ENCODE results near the gene DCAF12.
"Not testable (repeated sequence)": the region's sequence is repeated elsewhere in the genome, so short reads cannot be mapped to it uniquely, and the experiment has no call there.

Gene DCAF12

DNA sequence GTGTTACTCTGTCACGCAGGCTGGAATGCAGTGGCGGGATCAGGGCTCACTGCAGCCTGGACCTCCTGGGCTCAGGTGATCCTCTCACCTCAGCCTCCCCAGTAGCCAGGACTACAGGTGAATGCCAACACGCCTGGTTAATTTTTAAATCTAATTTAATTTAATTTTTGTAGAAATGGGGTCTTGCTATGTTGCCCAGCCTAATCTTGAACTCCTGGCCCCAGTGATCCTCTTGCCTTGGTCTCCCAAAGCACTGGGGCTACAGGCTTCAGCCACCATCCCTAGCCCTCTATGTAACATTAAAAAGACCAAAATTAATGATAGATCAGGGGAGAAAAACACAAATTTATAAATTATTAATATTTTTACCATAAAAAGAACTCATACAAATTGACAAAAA is 66.5 kb downstream of the DCAF12 start:
- DNase-seq = no peak

DNA sequence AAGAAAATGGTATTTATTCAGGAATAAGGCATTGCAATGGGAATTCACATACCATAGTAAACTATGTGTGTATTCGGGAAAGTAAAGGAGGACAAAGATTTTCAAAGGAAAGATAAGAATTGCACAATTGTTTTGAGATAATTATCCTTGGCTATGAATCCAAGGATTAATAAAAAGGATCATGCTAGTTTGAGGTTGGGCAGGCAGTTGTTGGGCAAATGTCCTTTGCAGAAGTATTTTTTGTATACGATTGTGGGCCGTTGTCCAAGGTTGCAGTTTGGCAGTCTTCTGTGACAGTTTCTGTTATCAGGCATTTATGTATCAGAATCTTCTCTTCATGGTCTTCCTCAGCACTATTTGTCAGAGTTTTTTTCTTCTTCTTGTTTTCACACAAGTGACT is 67.2 kb downstream of the DCAF12 start:
- no peak for DNase-seq

DNA sequence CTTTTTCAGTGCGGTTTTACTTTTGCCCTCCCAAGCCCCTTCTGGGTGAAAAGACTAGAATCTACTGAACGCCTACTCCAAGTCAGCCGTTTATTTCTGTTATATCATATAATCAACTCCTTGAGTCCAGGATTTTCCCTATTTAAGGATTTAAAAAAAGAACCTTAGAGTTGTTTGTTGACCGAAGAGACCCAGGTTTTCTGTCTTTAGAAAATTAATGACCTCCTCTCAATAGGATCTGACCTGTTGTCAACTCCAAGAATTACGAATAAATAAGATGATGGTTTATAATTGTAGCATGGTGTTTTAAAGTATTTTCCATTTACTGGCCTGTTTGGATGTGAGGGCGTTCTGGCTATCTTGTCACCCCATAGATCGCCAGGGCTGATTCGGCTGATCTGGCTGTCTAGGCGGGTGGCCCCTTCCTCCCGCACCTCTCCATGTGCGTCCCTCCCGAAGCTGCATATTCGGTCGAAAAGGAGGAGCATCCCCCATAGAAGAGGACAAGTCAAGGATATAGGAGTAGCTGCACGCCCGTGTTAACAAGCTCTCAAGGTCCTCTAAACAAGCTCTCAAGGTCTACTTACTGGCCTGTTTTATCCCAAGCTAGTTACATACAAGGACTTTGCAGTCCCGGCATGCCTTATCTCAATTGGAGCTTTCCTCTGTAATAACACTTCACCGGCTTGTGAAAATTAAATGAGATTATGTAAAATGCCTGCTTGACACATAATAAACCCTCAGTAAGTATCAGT is 76.7 kb downstream of the DCAF12 start:
- no peak for DNase-seq

- peak; percentile 94 for DNase-seq
These were observed 77.5 kb downstream of the DCAF12 start, which contains the start of gene UBAP2 for GRCh38 chr9:34048727-34049629. UBAP2 (minus strand) TSS chr9:34048887; CDS start chr9:34017148, 31,739 bp downstream.

DNA sequence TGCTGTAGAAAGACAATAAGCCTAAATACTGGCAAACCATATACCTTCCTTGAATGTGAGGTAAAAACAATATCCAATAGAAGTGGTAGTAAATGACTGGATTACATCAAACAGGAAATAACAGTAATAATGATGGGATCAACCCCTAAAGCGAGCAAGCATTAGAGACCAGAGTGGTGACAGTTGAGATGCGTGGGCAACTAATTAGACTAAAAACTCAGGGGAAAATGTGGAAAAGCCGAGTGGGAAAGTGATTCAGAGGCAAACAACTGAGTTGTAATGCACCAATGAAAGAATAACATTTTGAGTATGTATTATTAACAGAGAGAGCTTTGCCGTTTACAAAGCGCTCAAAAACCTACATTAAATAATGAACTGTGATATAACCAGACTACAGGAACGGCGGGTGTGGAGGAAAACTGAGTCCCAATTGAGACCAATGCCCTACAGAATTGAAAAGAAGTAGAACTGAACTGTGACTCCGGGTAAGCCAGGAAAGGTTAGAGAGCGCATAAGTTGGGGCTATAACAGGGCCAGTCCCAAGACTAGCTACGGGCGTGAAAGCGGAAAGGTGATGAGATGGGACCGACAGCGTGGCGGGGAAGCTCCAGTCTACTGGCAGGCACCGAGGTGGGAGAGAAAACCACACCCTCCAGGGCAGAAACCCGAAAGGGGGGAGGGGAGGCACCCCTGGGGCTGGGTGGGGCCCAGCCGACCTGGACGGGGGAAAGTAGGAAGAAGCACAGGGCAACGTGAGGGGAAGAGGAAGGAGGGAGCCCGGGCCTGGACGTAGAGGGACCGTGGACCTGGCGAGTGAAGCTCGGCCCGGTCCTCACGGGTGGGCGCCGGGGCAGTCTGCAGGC is 78.4 kb downstream of the DCAF12 start:
- DNase-seq = peak; percentile 32

GRCh38 chr9:34046784-34047379 is 79.6 kb downstream of the DCAF12 start:
- DNase-seq = no peak

DNA sequence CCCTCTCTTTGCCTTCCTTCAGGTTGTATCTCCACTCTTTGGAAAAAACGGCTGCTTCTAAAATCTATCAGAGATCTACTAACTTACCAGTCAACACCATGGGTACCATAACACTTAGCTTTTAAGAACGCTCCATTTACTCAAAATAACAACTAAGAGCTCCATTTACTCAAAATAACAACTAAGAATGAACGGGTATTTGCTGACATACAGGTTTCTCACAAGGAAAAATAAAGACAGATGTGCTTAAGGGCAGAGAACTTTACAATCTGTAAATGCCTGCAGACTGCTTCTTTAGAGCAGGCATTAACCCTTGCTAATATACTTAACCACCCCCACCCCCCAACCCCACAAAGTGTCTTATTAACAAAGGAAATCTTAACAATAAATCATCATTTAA is 80.6 kb downstream of the DCAF12 start:
- DNase-seq = no peak

- DNase-seq = not testable (repeated sequence)
These were observed 84.4 kb downstream of the DCAF12 start for GRCh38 chr9:34042074-34042473.

GRCh38 chr9:34038851-34039250 is 87.6 kb downstream of the DCAF12 start:
- DNase-seq = not testable (repeated sequence)

- no peak for DNase-seq
These were observed 88.9 kb downstream of the DCAF12 start for GRCh38 chr9:34037626-34038025.

DNA sequence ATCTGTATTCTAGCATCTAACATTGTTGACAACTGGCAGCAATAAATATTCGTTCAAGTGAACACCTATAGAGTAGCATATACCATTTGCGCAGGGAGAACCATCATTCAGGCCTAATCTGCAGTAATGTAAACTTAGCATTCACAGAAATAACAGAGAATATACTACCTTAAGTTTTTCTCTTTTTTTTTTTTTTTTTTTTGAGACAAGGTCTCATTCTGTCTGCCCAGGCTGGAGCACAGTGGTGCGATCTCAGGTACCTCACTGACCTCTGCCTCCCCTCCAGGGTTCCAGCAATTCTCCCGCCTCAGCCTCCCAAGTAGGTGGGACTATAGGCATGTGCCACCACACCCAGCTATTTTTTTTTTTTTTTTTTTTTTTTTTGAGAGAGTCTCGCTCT is 89.9 kb downstream of the DCAF12 start:
- no peak for DNase-seq
